GM12875 (cell line): ENCODE results near the gene LAMTOR1.

Source experiments
- H3K4me3 ChIP-seq: one replicate; pipeline ENCODE4 v1.5.1; 2011; ENCODE audit warnings: low read depth, low read length, control low read depth
- TF ChIP-seq, protein P1 (sequence below): IDR thresholded peaks from 2 replicates; pipeline ENCODE4 v1.5.1; 2011; ENCODE audit warnings: low read depth, mild to moderate bottlenecking, control low read depth, inconsistent platforms, low read length, moderate library complexity, borderline replicate concordance; ENCODE audit not compliant: insufficient read depth

Gene LAMTOR1

DNA sequence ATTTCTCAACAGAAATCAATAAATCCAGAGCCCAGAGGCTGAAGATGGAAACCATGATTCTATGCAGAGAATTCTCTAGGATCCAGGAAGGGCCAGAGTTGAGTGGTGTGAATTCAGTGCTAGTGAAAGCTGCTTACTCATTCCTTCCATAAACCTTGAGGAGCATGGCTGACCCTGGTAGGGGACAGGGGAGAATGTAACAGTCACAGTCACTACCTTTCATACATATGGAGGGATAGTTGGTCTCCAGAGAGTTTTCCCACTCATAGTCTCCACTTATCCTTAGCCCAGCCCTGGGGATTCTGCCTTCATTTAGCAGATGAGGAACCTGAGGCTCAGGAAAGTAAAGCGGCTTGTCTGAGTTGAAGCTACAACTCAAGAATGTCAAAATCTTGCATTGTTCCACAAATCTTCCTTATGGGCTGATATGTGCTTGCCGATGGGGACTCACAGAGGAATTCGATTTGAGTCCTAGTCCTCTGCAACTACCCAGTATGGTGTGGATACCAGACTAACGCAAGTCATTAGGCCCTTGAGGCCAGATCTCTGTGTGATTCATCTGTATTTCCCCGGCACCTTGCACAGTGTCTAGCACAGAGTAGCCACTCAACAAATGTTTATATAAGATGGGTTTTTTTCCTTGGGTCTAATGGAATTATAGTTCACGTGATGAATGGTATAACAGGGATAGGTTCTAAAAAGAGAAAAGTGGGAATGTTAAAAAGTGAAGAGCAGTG lies 13.1 kb upstream of the LAMTOR1 start:
- TF ChIP-seq, protein P1, sequence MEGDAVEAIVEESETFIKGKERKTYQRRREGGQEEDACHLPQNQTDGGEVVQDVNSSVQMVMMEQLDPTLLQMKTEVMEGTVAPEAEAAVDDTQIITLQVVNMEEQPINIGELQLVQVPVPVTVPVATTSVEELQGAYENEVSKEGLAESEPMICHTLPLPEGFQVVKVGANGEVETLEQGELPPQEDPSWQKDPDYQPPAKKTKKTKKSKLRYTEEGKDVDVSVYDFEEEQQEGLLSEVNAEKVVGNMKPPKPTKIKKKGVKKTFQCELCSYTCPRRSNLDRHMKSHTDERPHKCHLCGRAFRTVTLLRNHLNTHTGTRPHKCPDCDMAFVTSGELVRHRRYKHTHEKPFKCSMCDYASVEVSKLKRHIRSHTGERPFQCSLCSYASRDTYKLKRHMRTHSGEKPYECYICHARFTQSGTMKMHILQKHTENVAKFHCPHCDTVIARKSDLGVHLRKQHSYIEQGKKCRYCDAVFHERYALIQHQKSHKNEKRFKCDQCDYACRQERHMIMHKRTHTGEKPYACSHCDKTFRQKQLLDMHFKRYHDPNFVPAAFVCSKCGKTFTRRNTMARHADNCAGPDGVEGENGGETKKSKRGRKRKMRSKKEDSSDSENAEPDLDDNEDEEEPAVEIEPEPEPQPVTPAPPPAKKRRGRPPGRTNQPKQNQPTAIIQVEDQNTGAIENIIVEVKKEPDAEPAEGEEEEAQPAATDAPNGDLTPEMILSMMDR = no peak
- no peak overlapping the region for H3K4me3 ChIP-seq

DNA sequence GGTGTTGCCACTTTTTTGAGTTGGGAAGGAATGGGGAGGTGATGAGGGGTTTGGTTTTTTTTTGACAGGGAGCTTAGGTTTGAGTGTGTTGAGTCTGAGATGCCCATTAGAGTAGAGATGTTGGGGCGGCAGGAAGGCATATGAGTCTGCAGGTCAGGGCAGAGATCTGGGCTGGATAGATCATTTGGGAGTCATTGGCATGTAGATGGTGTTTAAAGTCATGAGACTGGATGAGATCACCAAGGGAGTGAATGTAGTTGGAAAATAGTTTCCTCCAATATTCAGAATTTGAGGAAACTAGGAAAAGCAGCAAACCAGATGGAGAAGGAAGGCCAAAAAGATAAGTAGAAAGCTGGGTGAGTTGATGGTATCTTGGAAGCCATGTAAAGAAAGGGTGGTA lies 11.5 kb upstream of the LAMTOR1 start:
- TF ChIP-seq, protein P1 = no peak
- H3K4me3 ChIP-seq = no peak overlapping the region

DNA sequence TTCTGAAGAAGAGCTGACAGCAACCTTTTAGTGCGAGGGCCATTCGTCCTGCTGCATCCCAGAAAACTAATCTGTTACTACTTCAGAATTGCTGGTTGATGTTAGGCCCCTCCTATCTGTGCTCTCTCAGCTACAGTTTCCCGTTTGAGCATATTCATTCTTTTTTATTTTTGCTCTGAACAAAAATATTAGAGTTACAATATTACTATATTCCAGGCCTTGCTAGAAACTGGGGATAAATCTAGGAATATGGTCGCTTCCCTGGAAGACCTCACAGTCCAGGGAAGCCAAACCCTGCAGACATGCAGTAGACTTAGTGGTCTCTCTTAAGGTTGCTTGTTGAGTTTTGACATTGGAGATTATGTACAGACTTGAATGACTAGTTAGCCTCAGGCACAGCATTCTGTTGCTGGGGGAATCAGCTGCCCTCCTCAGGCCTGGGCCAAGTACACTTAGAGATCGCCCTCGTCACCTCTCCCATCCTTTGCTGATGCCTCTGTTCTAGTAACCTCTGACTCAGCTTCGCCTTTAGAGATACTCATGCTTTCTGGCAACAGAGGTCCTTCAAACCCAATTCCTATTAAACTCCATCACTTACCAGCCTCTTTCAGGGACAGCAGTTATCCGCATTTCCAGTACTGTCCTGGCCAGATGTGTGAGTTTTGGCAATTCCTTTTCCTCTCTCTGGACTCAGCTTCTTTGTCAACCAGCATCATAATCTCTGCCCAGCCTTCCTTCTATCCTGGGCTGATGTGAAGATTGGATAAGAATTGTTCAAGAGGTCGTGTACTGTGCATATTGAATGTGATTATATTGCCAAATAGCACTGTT lies 10.1 kb upstream of the LAMTOR1 start:
- TF ChIP-seq, protein P1 = no peak
- peak overlapping the region; percentile 61 for H3K4me3 ChIP-seq

DNA sequence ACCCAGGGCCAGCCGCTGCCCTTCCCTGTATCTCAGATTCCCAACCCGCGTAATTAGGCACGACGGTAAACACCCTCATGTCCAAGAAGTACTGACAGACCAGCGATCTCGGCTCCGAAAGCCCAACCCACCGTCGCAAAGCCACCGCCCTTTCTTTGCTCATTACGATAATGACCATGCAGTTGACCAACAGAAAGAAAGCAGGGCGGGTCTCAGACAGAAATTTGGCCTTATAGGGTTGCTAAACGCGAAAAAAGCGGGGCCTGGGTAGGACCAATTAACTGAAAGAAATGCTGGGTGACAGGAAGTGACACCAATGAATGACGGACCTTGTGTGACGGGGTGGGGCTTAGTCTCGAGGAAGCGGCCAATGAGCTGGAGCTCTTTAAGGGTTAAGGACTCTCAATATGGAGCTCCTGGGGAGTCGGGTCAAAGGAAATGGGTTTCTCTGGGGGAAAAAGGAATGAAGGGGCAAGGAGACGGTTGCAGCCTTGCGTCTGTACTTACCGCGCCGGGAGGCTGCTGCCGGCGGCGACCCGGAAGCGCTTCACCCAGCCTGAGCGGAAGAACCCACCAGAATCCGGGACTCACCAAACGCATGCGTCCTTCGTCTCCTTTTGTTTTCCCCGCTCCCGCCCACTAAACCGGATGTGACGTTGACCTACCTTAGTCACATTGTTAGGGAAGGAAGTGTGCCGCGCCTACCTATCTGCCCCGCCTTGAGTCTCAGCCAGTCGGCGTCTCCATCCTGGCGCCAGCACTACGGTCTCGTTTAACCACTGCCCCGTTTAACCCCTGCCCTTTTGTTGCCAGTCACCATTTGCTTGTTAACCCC lies 9.3 kb upstream of the LAMTOR1 start, which contains the start of gene ANAPC15:
Gene ANAPC15 (minus strand): TSS at position 553 of the 835 bp plus-strand sequence. CDS start 1,419 bp downstream, outside the sequence.
- H3K4me3 ChIP-seq = peak within 1 kb of the TSS; percentile 64
- TF ChIP-seq, protein P1 = no peak

DNA sequence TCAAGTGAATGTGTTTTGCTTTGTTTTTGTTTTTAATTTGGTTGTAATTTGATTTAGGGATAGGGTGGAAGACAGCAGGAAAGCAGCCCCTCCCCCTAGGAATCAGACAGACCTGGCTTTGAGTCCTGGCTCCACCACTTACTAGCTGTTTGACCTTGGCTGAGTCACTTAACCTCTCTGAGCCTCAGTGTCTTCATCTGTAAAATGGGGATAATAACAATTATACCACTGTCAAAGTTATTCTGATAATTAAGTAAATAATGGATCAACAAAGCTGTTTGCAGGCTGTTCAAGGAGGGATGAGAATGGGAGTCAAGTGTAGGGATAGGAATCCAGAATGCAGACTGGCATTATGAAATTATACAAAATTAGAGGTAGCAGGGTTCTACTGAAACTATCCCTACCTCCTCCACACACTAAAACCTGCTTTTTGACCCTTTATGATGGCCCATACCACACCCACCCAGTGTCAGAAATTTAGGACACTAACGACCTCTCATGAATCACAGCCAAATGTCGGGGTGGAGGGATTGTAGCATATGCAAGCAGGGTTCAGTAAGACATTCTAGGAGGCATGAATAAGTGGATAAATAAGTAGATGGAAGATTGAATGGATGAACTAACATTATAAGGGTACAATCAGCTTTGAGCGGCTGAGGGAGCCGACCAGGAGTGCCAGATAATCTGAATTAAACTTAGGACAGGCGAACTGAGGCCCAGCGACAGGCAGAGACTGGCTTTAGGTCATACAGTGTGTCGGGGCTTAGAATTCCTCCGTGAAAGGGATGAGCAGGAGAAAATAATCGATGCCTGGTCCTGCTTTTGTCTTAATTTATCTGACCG lies 8.4 kb upstream of the LAMTOR1 start:
- peak overlapping the region; percentile 64 for H3K4me3 ChIP-seq
- TF ChIP-seq, protein P1 = no peak

DNA sequence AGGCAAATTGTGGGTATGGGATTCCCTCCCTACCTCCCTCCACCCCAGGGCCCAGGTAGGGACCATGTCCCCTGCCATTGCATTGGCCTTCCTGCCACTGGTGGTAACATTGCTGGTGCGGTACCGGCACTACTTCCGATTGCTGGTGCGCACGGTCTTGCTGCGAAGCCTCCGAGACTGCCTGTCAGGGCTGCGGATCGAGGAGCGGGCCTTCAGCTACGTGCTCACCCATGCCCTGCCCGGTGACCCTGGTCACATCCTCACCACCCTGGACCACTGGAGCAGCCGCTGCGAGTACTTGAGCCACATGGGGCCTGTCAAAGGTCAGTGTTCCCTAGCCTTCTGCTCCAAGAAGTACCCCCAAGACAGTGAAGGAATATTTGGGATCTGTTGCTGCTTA lies 2.8 kb upstream of the LAMTOR1 start, which contains the start of gene TOMT:
Gene TOMT (plus strand): TSS at position 37 of the 400 bp plus-strand sequence. CDS start 28 bp downstream, at position 65.
- H3K4me3 ChIP-seq = no peak within 1 kb of the TSS
- TF ChIP-seq, protein P1 = no peak
